Trophoblast cell (in vitro differentiated cells and primary cell): ENCODE data around the gene TCP11.

Experiments used
- DNase-seq, 2 donors: peaks; one replicate each; pipeline ENCODE4 v3.0.0-alpha.2; 2016
- H2AFZ ChIP-seq: 2 replicates; pipeline ENCODE4 v1.6.1; 2013; ENCODE audit warnings: low read length, moderate library complexity, mild to moderate bottlenecking; ENCODE audit not compliant: insufficient read depth, poor library complexity
- H2AK5ac ChIP-seq: 2 replicates; pipeline ENCODE4 v1.6.1; 2013; ENCODE audit warnings: mild to moderate bottlenecking, low read length
- H2BK120ac ChIP-seq: 2 replicates; pipeline ENCODE4 v1.6.1; 2013; ENCODE audit warnings: low read length, mild to moderate bottlenecking, moderate library complexity; ENCODE audit not compliant: insufficient read depth, poor library complexity
- H2BK12ac ChIP-seq: 2 replicates; pipeline ENCODE4 v1.6.1; 2013; ENCODE audit warnings: mild to moderate bottlenecking, low read length, moderate library complexity
- H2BK5ac ChIP-seq: 2 replicates; pipeline ENCODE4 v1.6.1; 2013; ENCODE audit warnings: low read length, low read depth, moderate library complexity, mild to moderate bottlenecking; ENCODE audit not compliant: poor library complexity
- H3K14ac ChIP-seq: 2 replicates; pipeline ENCODE4 v1.6.1; 2013; ENCODE audit warnings: mild to moderate bottlenecking, low read length
- H3K18ac ChIP-seq: 2 replicates; pipeline ENCODE4 v1.6.1; 2013; ENCODE audit warnings: mild to moderate bottlenecking, low read length
- H3K23ac ChIP-seq: 2 replicates; pipeline ENCODE4 v1.6.1; 2013; ENCODE audit warnings: low read length
- H3K27ac ChIP-seq: 2 replicates; pipeline ENCODE4 v1.5.1; 2013; ENCODE audit warnings: low read depth, mild to moderate bottlenecking, inconsistent platforms, low read length, moderate library complexity
- H3K27me3 ChIP-seq: 2 replicates; pipeline ENCODE4 v1.6.1; 2013; ENCODE audit warnings: inconsistent platforms, mild to moderate bottlenecking, low read length, moderate library complexity; ENCODE audit not compliant: insufficient read depth
- H3K36me3 ChIP-seq, 2 experiments: 1 replicate in 1 of 2; 2 replicates in 1 of 2; pipeline ENCODE4 v1.6.1; 2013; ENCODE audit warnings: low read length in 2 of 2, mild to moderate bottlenecking in 2 of 2, moderate library complexity in 1 of 2; ENCODE audit not compliant: insufficient read depth in 2 of 2, control insufficient read depth in 1 of 2
- H3K4ac ChIP-seq: 2 replicates; pipeline ENCODE4 v1.6.1; 2013; ENCODE audit warnings: low read depth, mild to moderate bottlenecking, low read length, moderate library complexity
- H3K4me1 ChIP-seq, 2 experiments: 1 replicate in 1 of 2; 2 replicates in 1 of 2; pipeline ENCODE4 v1.6.1; 2013; ENCODE audit warnings: low read length in 2 of 2, mild to moderate bottlenecking in 2 of 2, moderate library complexity in 1 of 2; ENCODE audit not compliant: insufficient read depth in 2 of 2, control insufficient read depth in 1 of 2
- H3K4me2 ChIP-seq: 2 replicates; pipeline ENCODE4 v1.6.1; 2013; ENCODE audit warnings: inconsistent platforms, mild to moderate bottlenecking, low read length, moderate library complexity
- H3K4me3 ChIP-seq: 2 replicates; pipeline ENCODE4 v1.5.1; 2013; ENCODE audit warnings: mild to moderate bottlenecking, low read depth, low read length, inconsistent platforms
- H3K79me1 ChIP-seq: one replicate; pipeline ENCODE4 v1.6.1; 2013; ENCODE audit warnings: low read length
- H3K79me2 ChIP-seq: 2 replicates; pipeline ENCODE4 v1.6.1; 2013; ENCODE audit warnings: low read length, mild to moderate bottlenecking; ENCODE audit not compliant: control insufficient read depth, insufficient read depth, poor library complexity
- H3K9ac ChIP-seq: 2 replicates; pipeline ENCODE4 v1.6.1; 2013; ENCODE audit warnings: mild to moderate bottlenecking, low read length
- H3K9me3 ChIP-seq: 2 replicates; pipeline ENCODE4 v1.6.1; 2013; ENCODE audit warnings: low read depth, mild to moderate bottlenecking, control low read depth, inconsistent platforms, low read length; ENCODE audit not compliant: insufficient read depth
- H4K12ac ChIP-seq: 2 replicates; pipeline ENCODE4 v1.6.1; 2013; ENCODE audit warnings: low read depth, mild to moderate bottlenecking, low read length, moderate library complexity
- H4K8ac ChIP-seq: 2 replicates; pipeline ENCODE4 v1.6.1; 2013; ENCODE audit warnings: low read depth, mild to moderate bottlenecking, low read length, moderate library complexity
- H4K91ac ChIP-seq: one replicate; pipeline ENCODE4 v1.6.1; 2013; ENCODE audit warnings: low read depth, mild to moderate bottlenecking, low read length, moderate library complexity
- WGBS: extraction: QIAGEN DNeasy Blood & Tissue Kit; methylation state at CpG from one replicate; pipeline ENCODE4 v1.1.7; 2013; ENCODE audit warnings: missing lambda C conversion rate; ENCODE audit not compliant: insufficient read length, insufficient coverage; ENCODE audit errors: extremely low coverage; 5-methylcytosine and 5-hydroxymethylcytosine counted together

Gene TCP11

DNA sequence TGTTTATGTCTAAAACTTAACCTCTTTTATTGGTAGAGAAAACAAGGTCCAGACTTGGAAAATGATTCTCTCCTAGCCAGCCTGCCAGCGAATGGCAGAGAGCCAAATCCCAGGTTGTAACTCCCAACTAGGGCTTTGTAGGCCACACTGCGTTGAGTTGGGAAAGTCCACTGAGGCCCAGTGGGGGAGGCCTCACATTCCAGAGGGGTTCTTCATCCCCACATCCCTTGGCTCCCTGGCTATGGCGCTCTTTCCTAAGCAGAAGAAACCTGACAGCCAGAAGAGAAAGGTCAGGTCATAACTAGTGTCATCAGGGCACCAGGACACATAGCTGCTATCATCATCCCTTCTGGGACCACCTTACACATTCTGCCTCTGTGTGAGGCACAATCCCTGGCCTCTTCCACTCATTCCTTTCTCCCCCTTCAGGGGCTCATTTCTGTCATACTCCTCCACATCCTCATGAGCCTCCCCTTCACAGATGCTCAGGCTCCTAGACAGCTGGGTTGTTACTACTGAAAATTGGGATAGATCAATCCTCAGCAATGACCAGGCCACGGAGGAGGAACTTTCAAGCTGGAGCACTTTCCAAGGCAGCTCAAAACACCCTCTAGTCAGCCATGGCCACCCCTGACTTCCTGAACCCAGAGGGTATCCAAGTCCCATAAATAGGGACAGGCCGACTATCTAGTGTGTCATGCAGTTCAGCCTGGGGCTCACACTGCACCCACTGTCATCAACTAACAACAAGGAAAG lies 48.6 kb downstream of the TCP11 start:
- Histone ChIP-seq H3K27me3 (no peaks in the 10 kb centered on the region), H2AFZ (no peak overlapping the region), H3K4me2 (no peak overlapping the region), H3K9ac (no peak overlapping the region), H3K4me3 (no peak overlapping the region), H3K14ac (no peak overlapping the region), H3K9me3 (no peaks in the 10 kb centered on the region), H3K4me1 (peaks cover 5 to 7% of the 10 kb centered on the region in 2 experiments), H3K18ac (no peak overlapping the region), H3K79me1 (no peaks in the 10 kb centered on the region), H4K91ac (no peak overlapping the region), H2BK120ac (no peak overlapping the region), H3K4ac (no peak overlapping the region), H3K36me3 (peaks cover 38 to 40% of the 10 kb centered on the region in 2 experiments), H2BK12ac (no peak overlapping the region), H3K79me2 (no peaks in the 10 kb centered on the region), H3K27ac (no peak overlapping the region), H4K8ac (no peak overlapping the region), H3K23ac (no peak overlapping the region), H2AK5ac (no peak overlapping the region), H2BK5ac (no peak overlapping the region), H4K12ac (no peak overlapping the region)
- peak in 1 of 2 donors; percentile 25 for DNase-seq
- WGBS = no CpG with 5 or more reads among the region's 5 CpGs

- no peak overlapping the region for H3K4me3 ChIP-seq
- no CpG with 5 or more reads among the region's 18 CpGs for WGBS
- no peak overlapping the region for H2BK120ac ChIP-seq
- H3K27me3 ChIP-seq = no peaks in the 10 kb centered on the region
- peaks cover 5 to 7% of the 10 kb centered on the region in 2 experiments for H3K4me1 ChIP-seq
- H3K9ac ChIP-seq = no peak overlapping the region
- no peak overlapping the region for H3K4ac ChIP-seq
- no peak overlapping the region for H3K23ac ChIP-seq
- no peaks in the 10 kb centered on the region for H3K79me2 ChIP-seq
- peaks cover 48 to 50% of the 10 kb centered on the region in 2 experiments for H3K36me3 ChIP-seq
- no peak overlapping the region for H3K27ac ChIP-seq
- no peak for DNase-seq
- no peak overlapping the region for H2AK5ac ChIP-seq
- H3K9me3 ChIP-seq = no peaks in the 10 kb centered on the region
- no peaks in the 10 kb centered on the region for H3K79me1 ChIP-seq
- H2AFZ ChIP-seq = no peak overlapping the region
- no peak overlapping the region for H3K14ac ChIP-seq
- no peak overlapping the region for H3K18ac ChIP-seq
- H4K8ac ChIP-seq = no peak overlapping the region
- H3K4me2 ChIP-seq = no peak overlapping the region
- no peak overlapping the region for H4K91ac ChIP-seq
- H4K12ac ChIP-seq = no peak overlapping the region
- H2BK5ac ChIP-seq = no peak overlapping the region
- no peak overlapping the region for H2BK12ac ChIP-seq
Observed at GRCh38 chr6:35091346-35092083, 49.6 kb downstream of the TCP11 start.

- no peak overlapping the region for H4K8ac ChIP-seq
- no peak overlapping the region for H4K12ac ChIP-seq
- H3K9me3 ChIP-seq = no peaks in the 10 kb centered on the region
- H3K9ac ChIP-seq = no peak overlapping the region
- H2AK5ac ChIP-seq = no peak overlapping the region
- no peak overlapping the region for H2BK5ac ChIP-seq
- DNase-seq = no peak
- H2BK120ac ChIP-seq = no peak overlapping the region
- no peak overlapping the region for H3K4me3 ChIP-seq
- peaks cover 5 to 7% of the 10 kb centered on the region in 2 experiments for H3K4me1 ChIP-seq
- H3K14ac ChIP-seq = no peak overlapping the region
- H3K18ac ChIP-seq = no peak overlapping the region
- H3K27me3 ChIP-seq = no peaks in the 10 kb centered on the region
- H3K79me2 ChIP-seq = no peaks in the 10 kb centered on the region
- no peak overlapping the region for H2BK12ac ChIP-seq
- no peak overlapping the region for H4K91ac ChIP-seq
- H3K27ac ChIP-seq = no peak overlapping the region
- H3K4ac ChIP-seq = no peak overlapping the region
- peaks cover 56 to 58% of the 10 kb centered on the region in 2 experiments for H3K36me3 ChIP-seq
- no peaks in the 10 kb centered on the region for H3K79me1 ChIP-seq
- WGBS = no CpG with 5 or more reads among the region's 10 CpGs
- no peak overlapping the region for H3K23ac ChIP-seq
- no peak overlapping the region for H3K4me2 ChIP-seq
- no peak overlapping the region for H2AFZ ChIP-seq
Observed at GRCh38 chr6:35090734-35091133, 50.4 kb downstream of the TCP11 start.

- Histone ChIP-seq H2AFZ (no peak overlapping the region), H3K4me1 (peaks cover 5 to 7% of the 10 kb centered on the region in 2 experiments), H3K14ac (no peak overlapping the region), H3K4me3 (no peak overlapping the region), H3K27ac (no peak overlapping the region), H3K9ac (no peak overlapping the region), H3K27me3 (no peaks in the 10 kb centered on the region), H3K9me3 (no peaks in the 10 kb centered on the region), H2BK120ac (no peak overlapping the region), H3K79me1 (no peaks in the 10 kb centered on the region), H4K91ac (no peak overlapping the region), H3K36me3 (peaks cover 63 to 65% of the 10 kb centered on the region in 2 experiments), H3K4ac (no peak overlapping the region), H3K79me2 (no peaks in the 10 kb centered on the region), H4K8ac (no peak overlapping the region), H3K18ac (no peak overlapping the region), H4K12ac (no peak overlapping the region), H2BK12ac (no peak overlapping the region), H2BK5ac (no peak overlapping the region), H3K4me2 (no peak overlapping the region), H2AK5ac (no peak overlapping the region), H3K23ac (no peak overlapping the region)
- DNase-seq = no peak
- WGBS = no CpG with 5 or more reads among the region's 15 CpGs
Observed at GRCh38 chr6:35089935-35090505, 51.1 kb downstream of the TCP11 start.
